ENCODE measurements around the gene ASB13. TPM values are rescaled to one million over a fixed set of nuclear protein-coding genes. Genes with fewer than 3 reads are reported as not detected.
"Not testable (repeated sequence)": the region's sequence is repeated elsewhere in the genome, so short reads cannot be mapped to it uniquely, and the experiment has no call there.

ASB13 gene
- total RNA-seq, 1 experiment from 2014 or later, result 12.2 TPM

DNA sequence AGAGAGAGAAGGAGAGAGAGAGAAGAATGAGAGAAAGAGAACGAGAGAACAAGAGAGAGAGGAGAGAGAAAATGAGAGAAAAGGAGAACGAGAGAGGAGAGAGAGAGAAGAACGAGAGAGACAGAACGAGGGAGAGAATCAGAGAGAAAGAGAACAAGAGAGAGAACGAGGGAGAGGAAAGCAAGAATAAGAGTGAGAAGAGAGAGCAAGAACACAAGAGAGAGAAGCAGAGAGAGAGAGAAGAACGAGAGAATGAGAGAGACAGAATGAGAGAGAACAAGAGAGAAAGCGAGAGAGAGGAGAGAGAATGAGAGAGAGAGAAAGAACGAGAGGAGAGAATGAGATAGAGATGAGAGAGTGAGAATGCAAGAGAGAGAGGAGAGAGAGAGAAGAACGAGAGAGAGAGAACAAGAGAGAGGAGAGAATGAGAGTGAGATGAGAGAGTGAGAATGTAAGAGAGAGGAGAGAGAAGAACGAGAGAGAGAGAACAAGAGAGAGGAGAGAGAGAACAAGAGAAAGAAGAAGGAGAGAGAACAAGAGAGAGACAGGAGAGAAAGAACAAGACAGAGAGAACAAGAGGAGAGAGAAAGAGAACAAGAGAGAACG lies 68.2 kb downstream of the ASB13 start:
- Histone ChIP-seq H3K9me3 (ENCODE audit: low read length) (no peaks in the 10 kb centered on the region), H3K27me3 (ENCODE audit: low read length) (no peaks in the 10 kb centered on the region), H3K4me1 (ENCODE audit: low read length) (no peaks in the 10 kb centered on the region), H3K4me3 (ENCODE audit: low read length) (no peak overlapping the region), H3K9ac (ENCODE audit: low read length) (no peak overlapping the region), H3K9me2 (replicated peaks; ENCODE audit: insufficient read depth, low read length) (no peaks in the 10 kb centered on the region), H3K27ac (ENCODE audit: low read length) (no peak overlapping the region), H2AFZ (ENCODE audit: low read length) (no peak overlapping the region), H3K36me3 (ENCODE audit: insufficient read depth, low read length) (no peaks in the 10 kb centered on the region), H3K4me2 (ENCODE audit: low read depth, low read length, poor library complexity, severe bottlenecking) (no peak overlapping the region), H3K79me2 (ENCODE audit: low read length) (no peaks in the 10 kb centered on the region), H4K20me1 (ENCODE audit: insufficient read depth, low read depth, low read length) (0 out of 2 replicates have a peak, but pooled peaks cover 5% of the 10 kb centered on the region)
- DNase-seq, result no peak

DNA sequence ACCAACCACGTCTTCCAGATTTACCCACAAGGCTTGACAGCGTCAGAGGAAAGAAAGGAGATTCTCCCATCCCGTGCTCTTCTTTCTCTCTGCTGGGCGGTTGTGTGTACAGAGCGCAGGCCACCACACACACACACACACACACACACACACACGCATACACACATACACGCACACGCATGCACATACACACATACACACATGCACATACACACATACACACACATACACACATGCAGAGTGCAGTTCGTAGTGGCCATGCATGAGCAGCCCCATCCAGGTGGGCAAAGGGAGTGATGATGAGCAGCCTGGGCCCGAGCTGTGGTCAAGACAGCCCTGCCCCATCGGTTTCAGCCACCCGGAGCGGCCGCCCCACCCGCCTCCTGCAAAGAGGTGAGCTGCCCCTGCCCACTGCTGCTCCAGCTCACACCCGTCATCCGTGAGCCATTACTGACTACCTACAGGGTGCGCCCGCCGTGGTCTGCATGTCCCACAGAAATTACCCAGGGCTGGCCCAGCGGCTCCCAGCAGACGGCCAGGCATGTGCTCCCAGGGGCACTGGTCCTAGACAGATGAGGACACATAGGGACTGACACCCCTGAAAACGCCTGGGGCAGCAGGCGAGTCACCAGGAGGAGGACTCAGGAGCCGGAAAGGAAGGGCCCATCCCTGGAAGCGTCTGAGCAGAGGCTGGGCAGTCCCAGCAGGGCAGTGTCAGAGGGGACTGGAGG lies 69.6 kb downstream of the ASB13 start:
- no peak overlapping the region for H3K4me2 ChIP-seq (ENCODE audit: low read depth, low read length, poor library complexity, severe bottlenecking)
- no peak overlapping the region for H2AFZ ChIP-seq (ENCODE audit: low read length)

DNA sequence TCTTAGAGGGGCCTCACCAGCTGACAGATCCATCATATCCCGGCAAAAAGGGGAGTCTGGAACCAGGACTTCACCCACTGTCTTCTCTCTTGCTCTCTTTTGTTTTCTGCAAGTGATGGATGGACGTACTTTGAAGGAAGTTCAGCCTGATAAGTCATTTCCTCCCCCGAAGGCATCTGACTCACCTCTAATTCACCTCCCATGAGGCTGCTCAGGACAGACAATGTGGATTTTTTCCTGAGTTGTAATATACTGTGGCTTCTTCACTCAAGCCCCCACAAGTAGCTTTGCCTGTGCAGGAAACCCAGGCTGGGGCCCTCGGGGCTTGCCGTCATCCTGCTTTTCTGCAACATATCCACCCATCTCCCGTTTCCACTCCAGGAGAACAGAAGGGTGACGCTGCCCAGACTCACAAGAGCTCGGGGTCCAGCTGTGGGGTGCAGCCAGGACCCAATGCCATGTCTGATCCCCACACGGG lies 70.4 kb downstream of the ASB13 start:
- no peaks in the 10 kb centered on the region for H3K9me3 ChIP-seq (ENCODE audit: low read length)
- no peak for DNase-seq
- no peak overlapping the region for H3K27ac ChIP-seq (ENCODE audit: low read length)
- no peaks in the 10 kb centered on the region for H3K4me1 ChIP-seq (ENCODE audit: low read length)
- H3K9me2 ChIP-seq (replicated peaks; ENCODE audit: insufficient read depth, low read length), result no peaks in the 10 kb centered on the region
- H3K79me2 ChIP-seq (ENCODE audit: low read length), result no peaks in the 10 kb centered on the region
- no peak overlapping the region for H3K4me2 ChIP-seq (ENCODE audit: low read depth, low read length, poor library complexity, severe bottlenecking)
- 0 out of 2 replicates have a peak, but pooled peaks cover 5% of the 10 kb centered on the region for H4K20me1 ChIP-seq (ENCODE audit: insufficient read depth, low read depth, low read length)
- H3K4me3 ChIP-seq (ENCODE audit: low read length), result no peak overlapping the region
- no peak overlapping the region for H3K9ac ChIP-seq (ENCODE audit: low read length)
- H3K36me3 ChIP-seq (ENCODE audit: insufficient read depth, low read length), result no peaks in the 10 kb centered on the region
- no peaks in the 10 kb centered on the region for H3K27me3 ChIP-seq (ENCODE audit: low read length)
- H2AFZ ChIP-seq (ENCODE audit: low read length), result no peak overlapping the region

More for the DNA sequence above, 69.6 kb downstream of the ASB13 start:
- Histone ChIP-seq H4K20me1 (ENCODE audit: insufficient read depth, low read depth, low read length) (0 out of 2 replicates have a peak, but pooled peaks cover 5% of the 10 kb centered on the region), H3K27ac (ENCODE audit: low read length) (no peak overlapping the region), H3K9me2 (replicated peaks; ENCODE audit: insufficient read depth, low read length) (no peaks in the 10 kb centered on the region), H3K4me3 (ENCODE audit: low read length) (no peak overlapping the region), H3K9ac (ENCODE audit: low read length) (no peak overlapping the region), H3K9me3 (ENCODE audit: low read length) (no peaks in the 10 kb centered on the region), H3K36me3 (ENCODE audit: insufficient read depth, low read length) (no peaks in the 10 kb centered on the region), H3K27me3 (ENCODE audit: low read length) (no peaks in the 10 kb centered on the region), H3K79me2 (ENCODE audit: low read length) (no peaks in the 10 kb centered on the region), H3K4me1 (ENCODE audit: low read length) (no peaks in the 10 kb centered on the region)
- no peak for DNase-seq

DNA sequence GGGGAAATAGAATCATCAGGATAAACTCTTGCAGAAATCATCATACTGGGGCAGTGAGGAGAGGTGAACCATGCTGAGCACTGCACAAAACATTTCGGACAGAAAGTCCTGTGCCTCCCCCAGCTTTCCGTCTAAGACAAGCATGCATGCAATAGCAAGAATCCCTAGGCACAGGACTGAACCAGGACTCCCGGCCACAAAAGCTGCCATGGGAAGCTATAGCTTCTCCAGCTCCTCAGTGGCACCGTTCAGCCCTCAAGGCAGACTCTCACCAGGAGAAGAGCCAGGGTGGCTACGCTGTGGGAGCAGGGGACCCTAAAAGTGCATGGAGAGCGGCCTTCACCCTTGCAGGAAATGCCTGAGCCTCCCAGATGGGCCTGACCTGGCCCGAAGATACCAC lies 70.8 kb downstream of the ASB13 start:
- Histone ChIP-seq H3K79me2 (ENCODE audit: low read length) (no peaks in the 10 kb centered on the region), H3K9me2 (replicated peaks; ENCODE audit: insufficient read depth, low read length) (no peaks in the 10 kb centered on the region), H3K9ac (ENCODE audit: low read length) (no peak overlapping the region), H3K36me3 (ENCODE audit: insufficient read depth, low read length) (no peaks in the 10 kb centered on the region), H2AFZ (ENCODE audit: low read length) (no peak overlapping the region), H4K20me1 (ENCODE audit: insufficient read depth, low read depth, low read length) (0 out of 2 replicates have a peak, but pooled peaks cover 5% of the 10 kb centered on the region), H3K4me1 (ENCODE audit: low read length) (no peaks in the 10 kb centered on the region), H3K27ac (ENCODE audit: low read length) (no peak overlapping the region), H3K4me3 (ENCODE audit: low read length) (no peak overlapping the region), H3K27me3 (ENCODE audit: low read length) (no peaks in the 10 kb centered on the region), H3K9me3 (ENCODE audit: low read length) (no peaks in the 10 kb centered on the region), H3K4me2 (ENCODE audit: low read depth, low read length, poor library complexity, severe bottlenecking) (no peak overlapping the region)
- DNase-seq, result no peak

DNA sequence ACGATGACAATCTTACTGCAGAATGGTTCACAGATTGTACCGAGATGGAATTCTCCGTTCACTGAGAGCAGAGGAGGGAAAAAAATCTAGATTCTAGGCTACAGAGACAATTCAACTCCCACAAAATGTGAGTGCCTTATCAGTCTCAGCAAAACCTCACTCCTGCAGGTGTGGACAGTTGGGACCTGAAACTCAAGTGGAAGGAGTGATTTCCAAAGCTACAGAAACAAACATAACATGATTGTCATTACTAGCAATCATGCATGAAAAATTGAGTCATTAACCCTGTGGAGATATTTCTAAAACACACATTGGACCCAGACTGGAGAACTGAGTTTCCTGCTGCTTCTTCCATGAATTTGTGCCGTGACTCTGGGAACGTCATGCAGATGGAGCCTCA lies 71.3 kb downstream of the ASB13 start:
- Histone ChIP-seq H3K4me1 (ENCODE audit: low read length) (no peaks in the 10 kb centered on the region), H3K4me3 (ENCODE audit: low read length) (no peak overlapping the region), H3K9ac (ENCODE audit: low read length) (no peak overlapping the region), H3K4me2 (ENCODE audit: low read depth, low read length, poor library complexity, severe bottlenecking) (no peak overlapping the region), H3K36me3 (ENCODE audit: insufficient read depth, low read length) (no peaks in the 10 kb centered on the region), H2AFZ (ENCODE audit: low read length) (no peak overlapping the region), H3K9me3 (ENCODE audit: low read length) (no peaks in the 10 kb centered on the region), H3K9me2 (replicated peaks; ENCODE audit: insufficient read depth, low read length) (no peaks in the 10 kb centered on the region), H3K27ac (ENCODE audit: low read length) (no peak overlapping the region), H3K79me2 (ENCODE audit: low read length) (no peaks in the 10 kb centered on the region), H4K20me1 (ENCODE audit: insufficient read depth, low read depth, low read length) (0 out of 2 replicates have a peak, but pooled peaks cover 5% of the 10 kb centered on the region), H3K27me3 (ENCODE audit: low read length) (no peaks in the 10 kb centered on the region)
- no peak for DNase-seq

DNA sequence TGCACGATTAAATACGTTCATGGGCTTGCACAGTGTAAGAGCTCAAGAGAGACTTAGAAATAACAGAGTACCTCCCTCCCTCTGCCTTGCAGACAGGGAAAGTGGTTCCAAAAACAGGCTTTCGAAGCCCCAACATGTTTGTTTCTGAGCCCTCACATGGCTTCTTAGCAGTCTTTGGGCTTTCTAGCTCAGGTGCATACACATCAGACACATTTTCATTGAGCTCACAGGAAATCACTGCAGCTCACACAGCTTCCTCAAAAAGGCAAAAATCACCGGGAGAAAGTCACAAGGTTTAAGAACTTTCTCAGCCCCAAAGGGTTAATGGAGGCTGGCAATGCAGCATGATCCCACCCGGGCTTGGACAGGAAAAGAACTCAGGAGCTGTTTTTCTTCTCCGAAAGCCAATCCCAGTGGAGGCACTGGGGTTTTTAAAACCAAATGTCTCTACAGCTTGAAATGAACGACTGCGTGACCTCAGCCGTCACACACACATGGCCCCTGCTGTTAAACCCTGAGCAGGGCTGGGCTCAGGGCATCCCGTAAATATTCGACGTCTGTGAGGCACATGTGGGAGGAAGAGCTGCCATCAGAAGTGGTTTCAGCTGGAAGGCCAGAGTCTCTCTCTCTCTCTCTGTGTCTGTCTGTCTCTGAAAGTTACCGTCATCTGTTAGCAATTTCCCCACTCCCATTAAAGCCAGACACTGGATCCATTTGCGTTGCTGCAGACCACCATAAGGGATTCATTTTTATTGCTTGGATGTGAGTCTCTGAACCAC lies 71.9 kb downstream of the ASB13 start:
- H3K36me3 ChIP-seq (ENCODE audit: insufficient read depth, low read length), result no peaks in the 10 kb centered on the region
- no peak overlapping the region for H3K27ac ChIP-seq (ENCODE audit: low read length)
- H3K4me2 ChIP-seq (ENCODE audit: low read depth, low read length, poor library complexity, severe bottlenecking), result no peak overlapping the region
- no peaks in the 10 kb centered on the region for H3K9me2 ChIP-seq (replicated peaks; ENCODE audit: insufficient read depth, low read length)
- no peaks in the 10 kb centered on the region for H3K79me2 ChIP-seq (ENCODE audit: low read length)
- no peak overlapping the region for H3K4me3 ChIP-seq (ENCODE audit: low read length)
- no peak overlapping the region for H3K9ac ChIP-seq (ENCODE audit: low read length)
- H3K9me3 ChIP-seq (ENCODE audit: low read length), result no peaks in the 10 kb centered on the region
- H4K20me1 ChIP-seq (ENCODE audit: insufficient read depth, low read depth, low read length), result 0 out of 2 replicates have a peak, but pooled peaks cover 5% of the 10 kb centered on the region
- DNase-seq, result no peak
- H3K27me3 ChIP-seq (ENCODE audit: low read length), result no peaks in the 10 kb centered on the region
- H3K4me1 ChIP-seq (ENCODE audit: low read length), result no peaks in the 10 kb centered on the region
- H2AFZ ChIP-seq (ENCODE audit: low read length), result no peak overlapping the region

DNA sequence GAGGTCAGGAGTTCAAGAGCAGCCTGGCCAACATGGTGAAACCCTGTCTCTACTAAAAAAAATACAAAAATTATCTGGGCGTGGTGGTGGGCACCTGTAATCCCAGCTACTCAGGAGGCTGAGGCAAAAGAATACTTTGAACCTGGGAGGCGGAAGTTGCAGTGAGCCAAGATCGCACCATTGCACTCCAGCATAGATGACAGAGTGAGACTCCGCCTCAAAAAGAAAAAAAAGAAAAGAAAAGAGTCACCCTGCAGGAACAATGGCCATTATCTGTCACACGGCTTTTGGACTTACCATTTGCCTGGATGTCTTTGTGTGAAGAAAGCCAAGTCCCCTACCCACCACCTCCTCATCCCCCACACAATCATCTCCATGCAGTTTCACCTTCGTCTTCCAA lies 73.0 kb downstream of the ASB13 start:
- H3K9ac ChIP-seq (ENCODE audit: low read length); H2AFZ ChIP-seq (ENCODE audit: low read length); H3K9me3 ChIP-seq (ENCODE audit: low read length); H3K27me3 ChIP-seq (ENCODE audit: low read length); DNase-seq; H3K79me2 ChIP-seq (ENCODE audit: low read length); H3K4me2 ChIP-seq (ENCODE audit: low read depth, low read length, poor library complexity, severe bottlenecking); H3K27ac ChIP-seq (ENCODE audit: low read length); H4K20me1 ChIP-seq (ENCODE audit: insufficient read depth, low read depth, low read length); H3K9me2 ChIP-seq (replicated peaks; ENCODE audit: insufficient read depth, low read length); H3K4me3 ChIP-seq (ENCODE audit: low read length); H3K36me3 ChIP-seq (ENCODE audit: insufficient read depth, low read length); H3K4me1 ChIP-seq (ENCODE audit: low read length): not testable (repeated sequence)

DNA sequence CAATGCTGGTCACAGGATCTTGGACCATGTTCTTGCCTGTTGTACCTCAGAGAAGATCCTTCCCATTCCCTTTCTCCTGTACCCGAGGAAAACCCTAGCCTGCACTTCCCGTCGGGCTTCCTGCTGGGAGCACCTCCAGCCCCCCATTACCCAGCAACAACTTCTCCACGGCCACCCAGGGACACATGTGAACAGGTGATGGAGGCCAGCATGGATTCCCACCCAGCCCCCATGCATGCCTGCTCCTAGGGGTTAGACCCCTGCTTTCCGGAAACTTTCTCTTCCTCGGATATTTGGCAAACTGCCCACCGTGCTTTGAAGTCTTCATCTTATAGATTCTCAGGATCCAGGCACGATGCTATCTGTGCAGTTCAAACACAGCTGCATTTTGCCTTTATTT lies 74.3 kb downstream of the ASB13 start:
- Histone ChIP-seq H3K27ac (ENCODE audit: low read length) (no peak overlapping the region), H3K4me2 (ENCODE audit: low read depth, low read length, poor library complexity, severe bottlenecking) (no peak overlapping the region), H3K27me3 (ENCODE audit: low read length) (no peaks in the 10 kb centered on the region), H3K4me3 (ENCODE audit: low read length) (no peak overlapping the region), H3K9me2 (replicated peaks; ENCODE audit: insufficient read depth, low read length) (no peaks in the 10 kb centered on the region), H3K9ac (ENCODE audit: low read length) (no peak overlapping the region), H2AFZ (ENCODE audit: low read length) (no peak overlapping the region), H3K4me1 (ENCODE audit: low read length) (peaks cover 3% of the 10 kb centered on the region; the same call in 1 of the 2 replicates), H3K79me2 (ENCODE audit: low read length) (no peaks in the 10 kb centered on the region), H3K36me3 (ENCODE audit: insufficient read depth, low read length) (no peaks in the 10 kb centered on the region), H3K9me3 (ENCODE audit: low read length) (no peaks in the 10 kb centered on the region), H4K20me1 (ENCODE audit: insufficient read depth, low read depth, low read length) (0 out of 2 replicates have a peak, but pooled peaks cover 5% of the 10 kb centered on the region)
- no peak for DNase-seq
